SK-N-SH (cell line): ENCODE results near the gene MAGI2. TPM values are rescaled to one million over a fixed set of nuclear protein-coding genes. Genes with fewer than 3 reads are reported as not detected.

Source experiments
- CTCF ChIA-PET: fragments of 300-600, 350-600 bp; formaldehyde crosslinking; extraction: SDS; loops from one replicate; lab custom pipeline; 2021; lab: Yijun Ruan, JAX
- POLR2A ChIA-PET: fragments of 350-600 bp; sonication (Branson Sonifier 250); formaldehyde crosslinking; extraction: SDS; loops from one replicate; lab custom pipeline; 2020; ENCODE audit warnings: antibody characterized with exemption, inconsistent platforms; lab: Yijun Ruan, JAX
- DNase-seq: peaks from one replicate; pipeline ENCODE4 v3.0.0; 2012
- H2AFZ ChIP-seq: fragments of 200-600 bp; sonication (generic); 2 replicates; pipeline ENCODE4 v1.8.1; 2016; ENCODE audit warnings: antibody characterized with exemption, mild to moderate bottlenecking, low read depth
- H3F3A ChIP-seq: fragments of 200-600 bp; sonication (generic); replicated peaks from 2 replicates; pipeline ENCODE3; 2016; ENCODE audit warnings: antibody characterized with exemption, mild to moderate bottlenecking; ENCODE audit not compliant: insufficient read depth
- H3K27ac ChIP-seq, 2 experiments: fragments of 200-500 bp in 1 of 2; fragments of 200-600 bp in 1 of 2; sonication (Bioruptor generic) in 1 of 2; sonication (generic), shearing (Covaris generic) in 1 of 2; 2 replicates each; pipeline versions ENCODE4 v1.5.1 to v1.6.1; 2014 to 2016; ENCODE audit warnings: low read depth in 2 of 2, inconsistent platforms in 1 of 2, low read length in 1 of 2, mild to moderate bottlenecking in 1 of 2, mixed read lengths in 1 of 2
- H3K27me3 ChIP-seq: fragments of 200-600 bp; sonication (generic), shearing (Covaris generic); 2 replicates; pipeline ENCODE4 v1.6.1; 2016; ENCODE audit warnings: mixed run types; ENCODE audit not compliant: insufficient read depth
- H3K36me3 ChIP-seq, 2 experiments: fragments of 200-500 bp in 1 of 2; fragments of 200-600 bp in 1 of 2; sonication (Bioruptor generic) in 1 of 2; sonication (generic) in 1 of 2; replicated peaks in 1 of 2; 2 replicates each; pipeline versions ENCODE3 to v1.5.1; 2014 to 2016; ENCODE audit warnings: low read length in 1 of 2, mild to moderate bottlenecking in 1 of 2; ENCODE audit not compliant: insufficient read depth in 2 of 2, control insufficient read depth in 1 of 2
- H3K4me1 ChIP-seq, 2 experiments: fragments of 200-500 bp in 1 of 2; fragments of 200-600 bp in 1 of 2; sonication (Bioruptor generic) in 1 of 2; sonication (generic), shearing (Covaris generic) in 1 of 2; 2 replicates each; pipeline versions ENCODE4 v1.5.1 to v1.6.1; 2014 to 2016; ENCODE audit warnings: low read depth in 1 of 2, low read length in 1 of 2, mixed run types in 1 of 2; ENCODE audit not compliant: insufficient read depth in 2 of 2, control insufficient read depth in 1 of 2
- H3K4me2 ChIP-seq: fragments of 200-600 bp; sonication (generic), shearing (Covaris generic); 2 replicates; pipeline ENCODE4 v1.6.1; 2017; ENCODE audit warnings: mixed run types
- H3K4me3 ChIP-seq, 2 experiments: fragments of 200-500 bp in 1 of 2; fragments of 200-600 bp in 1 of 2; sonication (Bioruptor generic) in 1 of 2; sonication (generic), shearing (Covaris generic) in 1 of 2; 2 replicates each; pipeline versions ENCODE4 v1.5.1 to v1.8.1; 2014 to 2016; ENCODE audit warnings: low read depth in 2 of 2, inconsistent platforms in 1 of 2, low read length in 1 of 2, mild to moderate bottlenecking in 1 of 2, mixed read lengths in 1 of 2, moderate library complexity in 1 of 2
- H3K79me2 ChIP-seq: fragments of 200-600 bp; sonication (generic); 2 replicates; pipeline ENCODE4 v1.8.1; 2017; ENCODE audit warnings: mild to moderate bottlenecking; ENCODE audit not compliant: insufficient read depth
- H3K9ac ChIP-seq: fragments of 200-600 bp; sonication (generic); 2 replicates; pipeline ENCODE4 v1.6.1; 2017; ENCODE audit warnings: mixed run types
- H3K9me2 ChIP-seq: fragments of 200-600 bp; sonication (generic); 2 replicates; pipeline ENCODE4 v1.6.1; 2017; ENCODE audit warnings: mixed run types
- H3K9me3 ChIP-seq: fragments of 200-600 bp; sonication (generic); 2 replicates; pipeline ENCODE4 v1.6.1; 2017; ENCODE audit warnings: mixed run types, mild to moderate bottlenecking, moderate library complexity
- H4K20me1 ChIP-seq: fragments of 200-600 bp; sonication (generic); 2 replicates; pipeline ENCODE4 v1.6.1; 2017; ENCODE audit warnings: mild to moderate bottlenecking, mixed run types; ENCODE audit not compliant: insufficient read depth
- EP300 ChIP-seq, 2 experiments: IDR thresholded peaks; 2 replicates each; pipeline versions ENCODE4 v1.4.0 to v1.6.1; 2012; ENCODE audit warnings: borderline replicate concordance in 1 of 2, low read depth in 1 of 2, low read length in 1 of 2
- GATA2 ChIP-seq: sonication (generic); formaldehyde crosslinking; IDR thresholded peaks from 2 replicates; pipeline ENCODE4 v1.5.0; 2020; ENCODE audit warnings: mild to moderate bottlenecking, missing genetic modification reagents
- JUND ChIP-seq: IDR thresholded peaks from 2 replicates; pipeline ENCODE4 v1.4.0; 2012
- MAX ChIP-seq: IDR thresholded peaks from 2 replicates; pipeline ENCODE4 v1.4.0; 2012; ENCODE audit warnings: low read depth
- NFIC ChIP-seq: IDR thresholded peaks from 2 replicates; pipeline ENCODE4 v1.4.0; 2012; ENCODE audit warnings: borderline replicate concordance
- NRF1 ChIP-seq: IDR thresholded peaks from 2 replicates; pipeline ENCODE4 v1.6.1; 2012; ENCODE audit warnings: low read depth, mild to moderate bottlenecking, low read length
- POLR2AphosphoS5 ChIP-seq: IDR thresholded peaks from 2 replicates; pipeline ENCODE4 v1.6.1; 2012; ENCODE audit warnings: low read depth, low read length
- RCOR1 ChIP-seq: fragments of 150-350 bp; IDR thresholded peaks from 2 replicates; pipeline ENCODE4 v1.6.1; 2017; ENCODE audit warnings: antibody characterized with exemption, low read length
- SIN3A ChIP-seq: IDR thresholded peaks from 2 replicates; pipeline ENCODE4 v1.6.1; 2012; ENCODE audit warnings: low read depth, mild to moderate bottlenecking, low read length, moderate library complexity, borderline replicate concordance
- TCF12 ChIP-seq: IDR thresholded peaks from 2 replicates; pipeline ENCODE4 v1.4.0; 2012
- USF1 ChIP-seq: IDR thresholded peaks from 2 replicates; pipeline ENCODE4 v1.4.0; 2012; ENCODE audit warnings: low read depth, borderline replicate concordance
- WGBS: methylation state at CpG from one replicate; pipeline ENCODE4 v1.1.6; 2017; ENCODE audit warnings: low lambda C conversion rate; 5-methylcytosine and 5-hydroxymethylcytosine counted together
- polyA plus RNA-seq, 3 experiments: library from polyadenylated mRNA; depleted of rRNA; stranded (reverse); fragments of >200 nt; gene quantifications; 2 replicates each; pipeline ENCODE4 v1.2.3, GENCODE V29; 2012

MAGI2 gene
- polyA plus RNA-seq, 1 of the 3 experiments (the other 2 are of a cell fraction), result 1.1 TPM

- CTCF ChIA-PET, result no interaction called here
- H3K27me3 ChIP-seq, result no peaks in the 10 kb centered on the region
- WGBS, result 77% methylated on average over 3 of the region's 3 CpGs
- no peak overlapping the region for H3K27ac ChIP-seq
- peaks cover 0 to 12% of the 10 kb centered on the region in 2 experiments; a peak in 2 of 4 replicates for H3K4me1 ChIP-seq
- no peaks in the 10 kb centered on the region for H3K9me2 ChIP-seq
- TF ChIP-seq JUND (no peak), TCF12 (no peak), NFIC (no peak), GATA2 (CRISPR knock-in tag) (peak; percentile 13; the same call in 1 of the 2 replicates), SIN3A (no peak), POLR2AphosphoS5 (no peak), RCOR1 (no peak)
- H3K9me3 ChIP-seq, result no peaks in the 10 kb centered on the region
- POLR2A ChIA-PET, result no interaction called here
- no peaks in the 10 kb centered on the region for H3K79me2 ChIP-seq
- H4K20me1 ChIP-seq, result no peaks in the 10 kb centered on the region
- no peak overlapping the region for H3K4me3 ChIP-seq
- H2AFZ ChIP-seq, result no peak overlapping the region
- no peaks in the 10 kb centered on the region for H3K36me3 ChIP-seq
- DNase-seq, result no peak
- H3K9ac ChIP-seq, result no peak overlapping the region
- H3F3A ChIP-seq, result no peaks in the 10 kb centered on the region
- H3K4me2 ChIP-seq, result no peak overlapping the region
These were observed 1107.5 kb downstream of the MAGI2 start for GRCh38 chr7:78345979-78346378.

- H3K36me3 ChIP-seq, result no peaks in the 10 kb centered on the region
- WGBS, result 81% methylated on average over 14 of the region's 14 CpGs
These were observed 1108.1 kb downstream of the MAGI2 start for GRCh38 chr7:78345293-78345911.

More at GRCh38 chr7:78345293-78345911, 1108.1 kb downstream of the MAGI2 start:
- no peak overlapping the region for H3K4me2 ChIP-seq
- no peak overlapping the region for H3K9ac ChIP-seq
- peak; percentile 33 for DNase-seq
- TF ChIP-seq MAX, result no peak
- TF ChIP-seq SIN3A, result no peak
- TF ChIP-seq GATA2 (CRISPR knock-in tag), result 0 out of 2 replicates have a peak, but pooled peaks have one; percentile 4
- TF ChIP-seq NRF1, result no peak
- TF ChIP-seq USF1, result no peak
- no peak for TF ChIP-seq EP300 (IDR thresholded peaks at IDR 0.05; ENCODE audit: borderline replicate concordance in 1 of 2, low read depth in 1 of 2, low read length in 1 of 2)
- TF ChIP-seq, all 33 proteins: peak for 1
- Histone ChIP-seq H3K4me3 (no peak overlapping the region), H3K9me2 (no peaks in the 10 kb centered on the region), H3K27me3 (no peaks in the 10 kb centered on the region), H3K27ac (peak overlapping the region in 1 of 2 experiments; percentile 14; a peak in 1 of 4 replicates), H2AFZ (no peak overlapping the region), H3K4me1 (peaks cover 0 to 12% of the 10 kb centered on the region in 2 experiments; a peak in 2 of 4 replicates), H3K9me3 (no peaks in the 10 kb centered on the region), H4K20me1 (no peaks in the 10 kb centered on the region), H3K79me2 (no peaks in the 10 kb centered on the region), H3F3A (no peaks in the 10 kb centered on the region)
- POLR2A ChIA-PET, result no interaction called here
- CTCF ChIA-PET, result interaction anchor here (1.1 to 1.2 kb wide), 2 partner anchors 21 to 325 kb away, joined by 3 to 6 read pairs; no protein-coding TSS in a partner anchor
